Ammon's horn (tissue), 1 donor: ENCODE measurements around the gene RHOH.

ENCODE experiments used
- DNase-seq: peaks from one replicate; pipeline ENCODE4 v3.0.0-alpha.2; 2016; ENCODE audit warnings: low spot score

Gene RHOH

DNA sequence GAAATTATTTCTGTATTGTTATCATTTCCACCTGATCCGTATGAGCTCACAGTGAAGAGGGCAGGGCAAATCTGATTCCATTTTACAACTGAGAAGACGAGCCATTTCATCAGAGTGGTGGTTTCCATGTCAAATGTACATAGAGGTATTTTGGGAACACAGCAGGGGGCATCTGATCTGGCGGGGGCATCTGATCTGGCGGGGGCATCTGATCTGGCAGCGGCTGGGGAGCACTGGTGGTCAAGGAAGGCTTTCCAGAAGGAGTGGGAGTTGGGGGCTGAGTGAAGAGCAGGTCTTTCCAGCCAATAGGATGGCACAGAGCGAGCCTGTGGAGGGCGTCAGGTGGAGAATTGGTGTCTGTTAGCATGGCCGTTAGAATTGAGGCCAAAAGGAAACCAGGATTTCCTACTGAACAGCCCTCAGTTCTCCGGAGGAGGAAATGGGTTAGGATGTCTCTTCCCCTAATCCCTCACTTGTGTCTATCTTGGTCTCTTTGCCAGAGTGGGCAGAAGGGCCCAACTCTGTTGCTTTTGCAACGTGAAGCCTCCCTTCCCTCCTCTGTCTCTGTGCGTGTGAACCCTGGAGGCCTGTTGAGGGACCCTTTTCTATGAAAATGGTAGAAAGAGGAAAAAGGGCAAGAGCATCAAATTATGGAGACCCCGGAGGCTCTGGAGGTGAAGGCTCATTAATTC lies 41.3 kb downstream of the RHOH start:
- no peak for DNase-seq

DNA sequence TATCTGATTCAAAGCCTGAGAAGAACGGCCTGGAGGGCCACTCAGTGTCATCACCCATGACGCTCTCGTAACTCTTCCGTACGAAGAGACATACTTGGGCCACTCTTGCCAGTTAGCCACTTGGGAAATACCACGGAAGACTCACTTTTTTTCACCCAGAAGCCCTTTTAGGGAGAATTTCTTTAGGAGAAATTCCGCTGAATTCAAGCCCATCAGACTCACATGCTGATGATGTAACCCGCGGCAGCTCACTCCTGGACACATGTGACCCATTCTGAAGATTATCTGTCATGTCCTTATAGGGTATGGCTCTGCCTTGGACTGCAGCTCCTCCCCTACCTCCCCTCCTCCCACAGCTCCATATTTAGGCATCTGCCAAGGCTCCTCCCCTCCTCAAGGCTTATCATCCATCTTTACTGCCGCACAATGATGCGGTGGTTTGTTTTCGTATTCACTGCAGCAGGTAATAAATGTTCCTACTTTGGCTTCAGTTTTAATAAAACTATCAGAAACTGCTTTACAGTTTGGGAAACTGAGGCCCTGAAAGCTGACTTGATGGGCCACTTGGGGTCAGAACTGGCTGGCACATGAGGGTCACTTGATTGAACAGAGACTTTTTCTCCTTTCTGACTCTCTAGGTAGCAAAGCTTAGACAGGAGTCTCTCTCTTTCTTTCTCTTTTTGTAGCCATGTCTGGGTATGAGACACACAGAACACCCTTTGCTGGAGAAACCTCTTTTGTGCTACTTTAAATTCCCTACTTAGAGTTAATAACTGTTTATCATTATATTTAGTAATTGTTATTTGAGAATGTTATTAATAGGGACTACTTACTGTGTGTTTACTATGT lies 42.1 kb downstream of the RHOH start:
- no peak for DNase-seq

DNA sequence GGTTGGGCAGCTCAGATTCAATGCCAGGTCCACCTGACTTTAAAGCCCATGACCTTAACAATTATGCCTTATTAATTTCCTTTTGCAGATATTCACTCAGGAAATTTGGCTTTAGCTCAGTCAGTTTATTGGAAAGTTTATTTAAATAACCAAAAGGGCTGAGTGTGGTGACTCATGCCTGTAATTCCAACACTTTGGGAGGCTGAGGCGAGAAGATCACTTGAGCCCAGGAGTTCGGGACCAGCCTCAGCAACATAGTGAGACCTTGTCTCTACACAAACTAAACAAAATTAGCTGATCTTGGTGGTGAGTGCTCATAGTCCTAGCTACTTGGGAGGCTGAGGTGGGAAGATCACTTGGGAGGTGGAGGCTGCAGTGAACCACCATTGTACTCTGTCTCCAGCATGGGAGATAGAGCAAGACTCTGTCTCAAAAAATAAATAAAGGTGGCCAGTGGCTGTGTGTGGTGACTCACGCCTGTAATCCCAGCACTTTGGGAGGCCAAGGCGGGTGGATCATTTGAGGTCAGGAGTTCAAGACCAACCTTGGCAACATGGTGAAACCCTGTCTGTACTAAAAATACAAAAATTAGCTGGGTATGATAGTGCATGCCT lies 43.3 kb downstream of the RHOH start:
- no peak for DNase-seq

DNA sequence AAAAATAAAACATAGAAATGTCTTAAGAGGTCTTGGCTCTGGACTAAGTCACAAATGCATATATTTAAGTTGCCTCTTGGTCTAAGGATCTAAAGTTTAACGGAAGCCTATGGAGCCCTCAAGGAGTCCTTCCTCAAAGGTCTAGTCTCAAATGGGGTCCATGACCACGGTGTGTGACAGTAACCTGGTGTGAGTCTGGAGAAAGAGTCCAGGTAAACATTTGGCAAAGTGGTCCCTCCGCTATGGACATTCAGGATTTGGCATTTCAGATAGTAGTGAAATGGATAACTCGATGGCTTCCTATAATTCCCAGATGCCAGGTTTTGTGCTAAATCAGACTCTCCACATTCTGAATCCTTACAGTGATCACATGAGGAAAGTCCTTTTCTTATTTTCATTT lies 44.2 kb downstream of the RHOH start:
- no peak for DNase-seq

GRCh38 chr4:40241941-40242340 lies 45.1 kb downstream of the RHOH start:
- no peak for DNase-seq

- DNase-seq: no peak
Observed at GRCh38 chr4:40243386-40243948, 46.6 kb downstream of the RHOH start.

GRCh38 chr4:40244606-40245005 lies 47.8 kb downstream of the RHOH start:
- DNase-seq: no peak

DNA sequence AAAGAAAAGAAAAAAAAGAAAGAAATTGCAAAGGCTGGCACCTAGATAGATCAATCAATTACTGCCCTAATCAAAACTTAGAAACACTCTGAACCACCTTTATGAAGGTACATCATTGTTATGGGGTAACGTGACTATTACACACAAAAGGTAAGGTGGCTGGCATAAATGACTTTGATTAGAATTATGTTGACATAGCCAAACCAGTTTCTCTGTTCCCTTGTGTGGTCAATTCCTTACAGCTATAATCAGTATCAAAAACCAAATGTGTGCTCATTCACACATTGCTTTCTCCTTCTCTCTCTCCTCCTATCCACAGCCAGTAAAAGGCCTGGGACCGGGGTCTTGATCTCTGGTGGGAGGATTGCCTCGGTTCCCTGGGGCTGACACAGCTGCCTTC lies 48.7 kb downstream of the RHOH start:
- DNase-seq: no peak

GRCh38 chr4:40246011-40246900 lies 49.4 kb downstream of the RHOH start:
- DNase-seq: no peak

GRCh38 chr4:40246938-40247337 lies 50.1 kb downstream of the RHOH start:
- no peak for DNase-seq

DNA sequence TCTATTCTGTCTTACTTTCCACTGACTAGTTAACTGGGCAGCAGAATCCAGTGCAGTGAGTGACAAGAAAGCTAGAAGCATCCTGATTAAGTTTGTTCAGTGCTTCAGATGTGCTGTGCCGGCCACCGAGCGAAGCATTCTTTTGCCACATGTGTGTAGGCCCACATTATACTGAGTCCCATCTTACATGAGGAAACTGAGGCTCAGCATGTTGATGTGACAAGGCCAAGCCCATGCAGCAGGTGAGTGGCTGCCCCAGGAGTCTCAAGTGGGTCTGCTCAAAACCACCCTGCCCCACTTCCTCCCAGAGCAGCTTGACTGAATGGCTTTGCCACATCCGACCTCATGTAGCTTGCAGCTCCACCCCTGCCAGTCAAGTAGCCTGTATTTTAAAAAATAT lies 50.5 kb downstream of the RHOH start:
- DNase-seq: no peak

GRCh38 chr4:40251366-40251765 lies 54.5 kb downstream of the RHOH start:
- DNase-seq: no peak

GRCh38 chr4:40253906-40254305 lies 57.1 kb downstream of the RHOH start:
- no peak for DNase-seq

DNA sequence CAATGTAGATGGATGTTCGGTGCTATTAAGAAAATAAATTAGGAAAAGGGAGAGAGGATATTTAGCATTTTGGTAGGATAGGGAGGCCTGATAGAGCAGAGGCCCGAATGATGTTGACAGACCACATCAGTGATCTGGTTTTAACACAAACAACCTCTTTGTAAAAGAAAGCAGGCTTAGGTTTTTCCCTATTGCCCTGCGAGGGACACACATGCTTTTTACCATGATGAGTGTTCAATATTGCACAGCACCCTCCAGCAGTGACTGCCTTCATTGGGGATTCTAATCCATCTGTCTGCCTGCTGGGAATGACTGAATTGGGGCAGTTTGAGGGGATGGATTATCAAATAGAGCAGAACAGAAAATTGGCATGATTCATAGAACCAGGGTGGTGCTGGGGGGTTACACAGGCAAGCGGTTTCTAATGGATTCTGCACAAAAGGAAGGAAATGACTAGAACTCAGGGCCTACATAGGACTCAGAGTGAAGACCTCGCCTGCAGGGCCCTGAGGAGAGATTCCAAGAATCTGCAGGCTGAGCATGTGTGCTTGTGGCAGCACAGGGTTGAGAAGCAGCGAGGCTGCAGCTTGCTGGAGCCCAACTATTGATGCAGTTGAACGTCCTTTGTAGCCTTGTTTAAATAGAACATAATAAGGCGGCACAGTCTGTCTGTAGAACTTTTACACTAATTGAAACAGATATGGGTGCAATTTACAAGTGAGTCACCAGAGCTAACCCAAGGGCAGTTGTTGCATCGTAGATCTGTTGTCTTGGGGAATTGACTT lies 58.0 kb downstream of the RHOH start:
- DNase-seq: no peak

DNA sequence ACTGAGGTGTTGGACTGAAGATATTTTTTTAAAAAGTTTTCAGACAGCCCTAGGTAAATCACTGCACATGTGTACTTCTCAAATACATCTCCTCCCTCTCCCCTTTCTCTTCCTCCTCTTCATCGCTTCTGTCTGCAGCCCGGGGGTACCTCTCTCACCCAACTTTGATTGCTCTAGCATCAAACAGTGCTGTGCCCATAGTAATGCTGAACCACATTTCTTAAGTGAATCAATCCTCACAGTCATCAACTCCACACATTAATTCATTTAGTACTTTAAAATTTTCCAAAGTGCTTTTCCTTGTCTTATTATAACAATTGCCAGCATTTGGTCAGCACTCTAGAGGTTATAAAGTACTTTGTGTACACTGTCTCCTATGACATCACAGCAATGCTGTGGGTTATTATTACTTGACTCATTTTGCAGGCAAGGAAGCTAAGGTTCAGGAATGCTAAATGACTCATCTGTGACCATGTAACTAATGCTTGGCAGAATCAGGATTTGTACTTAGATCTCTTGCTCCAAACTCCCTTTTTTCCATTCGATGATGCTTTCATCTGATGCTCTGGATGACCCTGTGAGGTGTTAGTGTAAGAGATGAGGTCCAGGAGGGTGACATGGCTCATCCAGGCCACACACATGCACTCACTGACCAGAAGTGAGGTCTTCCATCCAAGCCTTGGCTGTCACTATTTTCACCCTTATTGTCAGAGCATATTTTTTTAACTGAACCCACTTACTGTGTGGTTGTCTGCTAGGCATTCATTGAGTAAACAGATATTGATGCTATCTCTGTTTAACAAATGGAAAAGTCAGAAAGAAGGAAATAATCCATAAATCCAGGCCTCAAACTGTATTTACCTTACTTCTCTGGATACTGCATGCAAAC lies 58.8 kb downstream of the RHOH start:
- no peak for DNase-seq

DNA sequence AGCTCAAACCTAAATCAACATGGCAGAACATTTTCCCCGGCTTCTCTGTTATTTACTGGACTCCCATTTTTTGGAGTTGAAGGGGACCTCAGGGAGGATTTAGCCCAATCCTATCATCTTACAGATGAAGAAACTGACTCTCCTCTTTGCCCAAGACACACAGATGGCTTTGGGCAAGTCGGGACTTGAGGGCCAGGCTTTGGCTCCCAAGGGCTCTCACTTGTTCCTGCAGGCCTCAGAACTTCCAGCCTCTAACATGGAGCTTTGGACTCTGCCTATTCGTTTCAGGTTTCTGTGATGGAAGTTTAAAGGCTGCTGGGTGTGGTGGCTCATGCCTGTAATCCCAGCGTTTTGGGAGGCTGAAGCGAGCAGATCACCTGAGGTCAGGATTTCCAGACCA lies 59.5 kb downstream of the RHOH start:
- DNase-seq: no peak

DNA sequence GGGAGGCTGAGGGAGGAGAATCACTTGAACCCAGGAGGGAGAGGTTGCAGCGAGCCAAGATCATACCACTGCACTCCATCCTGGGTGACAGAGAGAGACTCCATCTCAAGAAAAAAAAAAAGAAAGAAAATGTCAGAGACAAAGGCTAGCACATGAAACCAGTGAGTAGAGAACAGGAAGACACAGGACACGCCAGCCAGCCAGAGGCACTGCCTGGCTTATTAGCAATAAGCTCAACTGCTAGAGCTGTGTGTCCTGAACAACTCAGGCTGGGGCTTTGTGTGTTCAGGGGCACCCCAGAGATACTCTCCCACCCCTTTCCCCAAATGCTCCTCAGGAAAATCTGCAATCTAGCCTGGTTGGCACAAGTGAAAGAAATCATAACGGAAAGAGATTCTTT lies 60.0 kb downstream of the RHOH start:
- DNase-seq: no peak

DNA sequence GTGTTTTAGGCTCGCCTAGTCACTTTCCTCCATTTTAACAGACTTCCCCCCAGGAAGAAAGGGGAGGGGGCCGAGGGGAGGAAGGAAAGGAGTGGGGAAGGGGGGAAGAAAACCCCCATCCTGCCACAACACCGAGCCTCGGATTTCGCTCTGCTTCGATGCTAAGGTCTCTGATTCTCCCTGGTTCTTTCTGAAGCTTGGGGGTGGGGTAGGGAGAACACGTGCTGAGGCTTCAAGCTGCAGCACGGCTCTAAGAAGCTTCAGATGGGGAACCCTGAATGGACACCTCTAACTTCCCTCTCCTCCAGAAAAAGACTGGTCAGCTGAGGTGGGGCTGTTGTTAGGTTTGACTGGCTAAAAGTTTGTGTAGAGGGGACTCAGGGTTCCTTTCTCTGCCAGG lies 61.8 kb downstream of the RHOH start:
- no peak for DNase-seq

DNA sequence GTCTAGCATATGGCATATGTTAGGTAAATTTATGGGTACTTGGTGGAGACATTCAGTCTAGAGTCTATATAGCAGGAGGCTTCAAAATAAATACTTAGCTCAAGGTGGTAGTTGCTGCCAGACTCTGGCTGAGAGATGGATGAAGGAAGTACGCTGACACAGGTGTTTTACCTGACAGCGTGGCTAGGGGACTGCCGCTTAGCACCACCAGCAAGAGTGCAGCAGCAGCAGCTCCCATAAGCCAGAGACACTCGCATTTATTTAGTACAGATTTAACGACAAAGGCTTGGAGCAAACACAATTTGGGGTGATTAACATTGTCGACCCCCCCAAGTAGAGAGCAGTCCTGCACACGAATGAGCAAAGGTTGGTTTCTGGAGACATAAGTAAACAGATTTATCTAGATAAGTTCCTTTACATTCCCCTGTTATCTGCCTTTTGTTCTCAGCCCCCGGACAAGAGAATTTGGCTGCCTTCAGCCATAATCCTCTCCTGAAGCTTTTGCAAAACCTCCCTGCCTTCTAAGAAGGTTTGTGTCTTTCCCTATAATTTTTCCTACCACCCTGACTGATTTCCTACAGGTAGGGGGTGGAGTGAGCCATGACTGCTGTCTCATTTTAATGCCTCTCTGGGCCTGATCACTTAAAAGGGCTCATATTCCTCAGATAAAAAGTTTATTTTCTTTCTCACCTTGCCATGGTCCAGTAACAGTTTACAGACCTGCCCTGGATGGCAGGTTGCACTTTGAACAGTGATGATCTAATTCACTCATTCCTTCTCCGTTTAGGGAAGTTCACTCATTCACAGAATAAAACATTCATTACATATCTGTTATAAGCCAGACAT lies 64.6 kb downstream of the RHOH start:
- no peak for DNase-seq
